Cardiac muscle cell (in vitro differentiated cells and primary cell): Measurements from ENCODE around the gene CYP8B1. TPM values are rescaled to one million over a fixed set of nuclear protein-coding genes. Genes with fewer than 3 reads are reported as not detected.

ENCODE experiments used
- DNase-seq, 2 donors: peaks; one replicate each; pipeline versions ENCODE4 v3.0.0 to v3.0.0-alpha.2; 2010 to 2017; ENCODE audit warnings: low read depth in 1 of 2, low spot score in 1 of 2
- H3K27ac ChIP-seq: fragments of 200-600 bp; sonication (generic); 2 replicates; pipeline ENCODE4 v1.5.1; 2016
- H3K27me3 ChIP-seq: fragments of 200-600 bp; sonication (generic); 2 replicates; pipeline ENCODE4 v1.6.0; 2016; ENCODE audit warnings: control low read depth
- H3K36me3 ChIP-seq: fragments of 200-600 bp; sonication (generic); 2 replicates; pipeline ENCODE4 v1.5.1; 2016; ENCODE audit warnings: control low read depth
- H3K4me1 ChIP-seq: fragments of 200-600 bp; sonication (generic); 2 replicates; pipeline ENCODE4 v1.8.1; 2017; ENCODE audit warnings: low read depth, mild to moderate bottlenecking, mixed run types
- H3K4me3 ChIP-seq: fragments of 200-600 bp; sonication (generic); 2 replicates; pipeline ENCODE4 v1.5.1; 2016; ENCODE audit warnings: mild to moderate bottlenecking
- H3K9me3 ChIP-seq: fragments of 200-600 bp; sonication (generic); 2 replicates; pipeline ENCODE4 v1.5.1; 2017; ENCODE audit warnings: low read depth, mild to moderate bottlenecking, control low read depth
- polyA plus RNA-seq: library from polyadenylated mRNA; unstranded; fragments of >200 nt; fragmentation: Nextera tagmentation; extraction: Ambion mirVana; gene quantifications from 2 replicates; pipeline ENCODE4 v1.2.1, GENCODE V29; 2016
- total RNA-seq: library from RNA; depleted of rRNA; stranded (reverse); fragments of >200 nt; gene quantifications from 2 replicates; pipeline ENCODE4 v1.2.3, GENCODE V29; 2016
- TF ChIP-seq, protein P1 (sequence below): IDR thresholded peaks from 2 replicates; pipeline ENCODE4 v1.5.1; 2012; ENCODE audit warnings: low read depth, mild to moderate bottlenecking, low read length

Gene CYP8B1
- total and polyA plus RNA-seq, 2 experiments from 2014 or later: not detected

- Histone ChIP-seq H3K9me3 (no peaks in the 10 kb centered on the region), H3K4me1 (peaks cover 10% of the 10 kb centered on the region), H3K27me3 (peaks cover 2% of the 10 kb centered on the region), H3K36me3 (no peaks in the 10 kb centered on the region), H3K4me3 (no peak overlapping the region), H3K27ac (no peak overlapping the region)
- TF ChIP-seq, protein P1, sequence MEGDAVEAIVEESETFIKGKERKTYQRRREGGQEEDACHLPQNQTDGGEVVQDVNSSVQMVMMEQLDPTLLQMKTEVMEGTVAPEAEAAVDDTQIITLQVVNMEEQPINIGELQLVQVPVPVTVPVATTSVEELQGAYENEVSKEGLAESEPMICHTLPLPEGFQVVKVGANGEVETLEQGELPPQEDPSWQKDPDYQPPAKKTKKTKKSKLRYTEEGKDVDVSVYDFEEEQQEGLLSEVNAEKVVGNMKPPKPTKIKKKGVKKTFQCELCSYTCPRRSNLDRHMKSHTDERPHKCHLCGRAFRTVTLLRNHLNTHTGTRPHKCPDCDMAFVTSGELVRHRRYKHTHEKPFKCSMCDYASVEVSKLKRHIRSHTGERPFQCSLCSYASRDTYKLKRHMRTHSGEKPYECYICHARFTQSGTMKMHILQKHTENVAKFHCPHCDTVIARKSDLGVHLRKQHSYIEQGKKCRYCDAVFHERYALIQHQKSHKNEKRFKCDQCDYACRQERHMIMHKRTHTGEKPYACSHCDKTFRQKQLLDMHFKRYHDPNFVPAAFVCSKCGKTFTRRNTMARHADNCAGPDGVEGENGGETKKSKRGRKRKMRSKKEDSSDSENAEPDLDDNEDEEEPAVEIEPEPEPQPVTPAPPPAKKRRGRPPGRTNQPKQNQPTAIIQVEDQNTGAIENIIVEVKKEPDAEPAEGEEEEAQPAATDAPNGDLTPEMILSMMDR: no peak
- no peak for DNase-seq
These were observed 930 bp downstream of the CYP8B1 start for GRCh38 chr3:42874749-42875148.

GRCh38 chr3:42873221-42873982 lies 2.3 kb downstream of the CYP8B1 start:
- TF ChIP-seq, protein P1: no peak
- no peak overlapping the region for H3K27ac ChIP-seq

GRCh38 chr3:42872718-42873117 lies 3.0 kb downstream of the CYP8B1 start:
- Histone ChIP-seq H3K27ac (no peak overlapping the region), H3K4me1 (peaks cover 10% of the 10 kb centered on the region), H3K27me3 (peaks cover 1% of the 10 kb centered on the region), H3K4me3 (no peak overlapping the region), H3K36me3 (no peaks in the 10 kb centered on the region), H3K9me3 (no peaks in the 10 kb centered on the region)
- peak in 1 of 2 donors; percentile 27 for DNase-seq
- TF ChIP-seq, protein P1: no peak

More at GRCh38 chr3:42873221-42873982, 2.3 kb downstream of the CYP8B1 start:
- DNase-seq: no peak
- H3K4me3 ChIP-seq: no peak overlapping the region
- H3K36me3 ChIP-seq: no peaks in the 10 kb centered on the region
- no peaks in the 10 kb centered on the region for H3K9me3 ChIP-seq
- peaks cover 2% of the 10 kb centered on the region for H3K27me3 ChIP-seq
- H3K4me1 ChIP-seq: peaks cover 10% of the 10 kb centered on the region

GRCh38 chr3:42871592-42872196 lies 4.0 kb downstream of the CYP8B1 start:
- H3K9me3 ChIP-seq: no peaks in the 10 kb centered on the region
- peak overlapping the region; percentile 12 for H3K27ac ChIP-seq
- no peak overlapping the region for H3K4me3 ChIP-seq
- no peaks in the 10 kb centered on the region for H3K36me3 ChIP-seq
- peak; percentile 46 to 66 for DNase-seq
- H3K4me1 ChIP-seq: peaks cover 10% of the 10 kb centered on the region
- no peaks in the 10 kb centered on the region for H3K27me3 ChIP-seq
- TF ChIP-seq, protein P1: no peak

DNA sequence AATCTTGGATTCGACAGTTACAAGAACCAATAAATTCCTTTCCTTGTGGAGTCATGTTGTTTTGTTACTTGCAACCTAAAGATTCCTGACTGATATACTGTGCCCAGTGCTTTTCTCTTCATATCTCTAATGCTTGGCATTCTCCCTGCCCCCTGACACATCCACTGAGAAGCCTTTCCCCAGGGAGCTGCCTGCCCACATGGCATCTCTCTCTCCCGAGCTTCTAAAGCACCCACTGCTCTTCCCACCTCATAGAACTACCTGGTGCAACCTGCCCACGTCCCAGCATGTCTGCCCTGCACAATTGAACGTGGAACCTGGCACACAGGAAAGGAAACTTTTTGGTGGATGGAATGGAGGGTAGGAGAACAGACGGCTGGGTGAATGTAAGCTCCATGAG lies 6.8 kb downstream of the CYP8B1 start:
- no peak overlapping the region for H3K27ac ChIP-seq
- no peaks in the 10 kb centered on the region for H3K9me3 ChIP-seq
- H3K4me3 ChIP-seq: no peak overlapping the region
- TF ChIP-seq, protein P1: no peak
- no peak for DNase-seq
- H3K4me1 ChIP-seq: peaks cover 10% of the 10 kb centered on the region
- H3K27me3 ChIP-seq: no peaks in the 10 kb centered on the region
- H3K36me3 ChIP-seq: no peaks in the 10 kb centered on the region
